ENCODE data around the gene FOXK2.
A peak's percentile ranks its signal among the peaks of the same experiment; 100 is the strongest.

FOXK2 gene

GRCh38 chr17:82592767-82593589 lies 73.4 kb downstream of the FOXK2 start:
- peak; percentile 91 for DNase-seq

- no peak for DNase-seq
Measured at GRCh38 chr17:82593590-82594087, 74.1 kb downstream of the FOXK2 start.

- no peak for DNase-seq
Measured at GRCh38 chr17:82594571-82594970, 75.0 kb downstream of the FOXK2 start.

DNA sequence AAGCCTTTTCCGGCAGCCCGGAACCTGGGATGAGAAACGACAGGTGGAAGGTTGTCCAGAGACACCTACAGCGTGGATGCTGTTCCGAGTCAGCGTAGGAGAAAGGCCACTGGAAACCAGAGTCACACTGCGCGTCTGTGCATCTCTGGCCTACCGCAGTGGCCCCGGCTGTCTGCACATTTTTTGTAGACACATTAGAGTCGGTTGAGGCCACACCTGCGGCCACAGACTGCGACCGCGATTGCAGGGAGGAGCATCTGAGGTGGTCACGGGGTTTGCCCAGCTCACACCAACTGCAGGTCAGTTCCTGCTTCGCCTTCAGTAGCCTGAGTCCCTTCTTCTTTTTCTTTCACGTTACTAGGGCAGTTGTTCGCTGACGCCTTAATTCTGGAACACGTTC lies 76.4 kb downstream of the FOXK2 start:
- no peak for DNase-seq

GRCh38 chr17:82596296-82596695 lies 76.8 kb downstream of the FOXK2 start:
- DNase-seq = no peak

DNA sequence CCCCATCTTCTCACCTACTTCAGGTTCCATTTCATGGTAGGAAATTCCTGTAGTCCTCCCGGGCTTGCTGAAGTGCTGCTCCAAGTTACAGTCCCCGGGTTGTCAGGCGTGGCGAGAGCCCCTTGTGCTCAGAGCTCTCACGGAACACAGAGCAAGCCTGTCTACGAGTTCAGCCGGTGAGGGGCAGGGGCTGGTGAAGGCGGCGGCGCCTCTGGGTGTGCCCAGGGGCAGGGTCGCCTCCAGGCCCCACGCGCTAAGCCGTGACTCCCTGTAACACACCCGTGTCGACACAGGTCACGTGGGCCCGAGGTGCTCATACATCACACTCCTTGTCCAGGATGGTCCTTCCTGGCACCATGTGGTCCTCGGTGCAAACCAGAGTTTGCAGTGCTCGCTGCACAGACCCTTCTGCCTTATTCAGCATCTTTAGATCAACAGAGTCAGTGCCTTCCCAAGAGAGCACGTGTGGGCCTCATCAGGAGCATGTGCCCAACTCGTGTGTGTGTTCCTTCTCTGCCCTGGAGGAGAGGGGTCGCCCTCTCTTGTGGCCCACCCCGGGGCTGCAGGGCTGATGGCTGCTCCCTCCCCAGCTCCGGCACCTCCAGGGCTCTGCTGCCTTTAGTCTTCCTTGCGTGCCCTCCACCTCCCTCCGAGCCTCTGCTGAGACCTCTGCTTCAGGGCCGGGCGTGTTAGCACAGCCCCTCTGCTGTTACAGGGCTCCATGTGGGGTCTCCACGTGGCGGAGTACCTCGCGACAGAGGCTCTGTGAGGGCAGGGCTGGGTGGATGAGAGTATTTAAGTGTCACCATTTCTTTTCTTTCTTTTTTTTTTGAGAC lies 77.5 kb downstream of the FOXK2 start:
- no peak for DNase-seq

DNA sequence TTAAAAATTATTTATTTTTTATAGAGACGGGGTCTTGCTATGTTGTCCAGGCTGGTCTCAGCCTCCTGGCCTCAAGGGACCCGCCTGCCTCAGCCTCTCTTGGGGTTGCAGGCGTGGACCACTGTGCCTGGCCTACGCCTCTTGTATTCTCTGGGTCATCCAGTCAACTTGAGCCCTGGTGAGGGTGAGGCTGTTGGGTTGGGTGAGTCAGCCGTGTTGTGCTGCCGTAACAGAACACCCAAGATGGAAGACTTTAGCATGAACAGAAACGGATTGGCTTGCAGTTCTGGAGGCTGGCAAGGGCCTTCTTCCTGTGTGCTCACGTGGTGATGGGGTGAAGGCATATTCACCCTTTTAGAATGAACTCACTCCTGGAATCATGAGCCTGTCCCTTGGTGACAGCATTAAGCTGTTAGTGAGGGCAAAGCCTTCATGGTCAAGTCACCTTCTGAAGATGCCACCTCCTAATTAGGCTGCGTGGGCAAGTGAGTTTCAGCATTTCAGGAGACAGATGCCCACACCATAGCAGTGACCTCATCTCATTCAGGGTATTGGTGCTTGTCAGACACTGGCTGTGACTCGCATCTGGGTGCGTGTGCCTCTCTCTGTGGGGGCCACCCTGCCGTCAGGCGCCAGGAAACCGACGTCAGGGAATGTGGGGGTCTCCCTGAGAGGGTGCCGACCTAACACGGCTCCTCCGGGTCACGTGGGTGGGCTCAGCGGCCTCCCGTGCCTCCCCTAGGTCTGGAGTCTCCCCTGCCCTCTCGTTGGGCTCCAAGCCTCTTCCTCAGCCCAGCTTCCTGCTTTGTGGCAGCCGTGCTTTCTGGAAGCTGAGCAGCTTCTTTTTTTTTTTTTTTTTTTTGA lies 79.0 kb downstream of the FOXK2 start:
- DNase-seq = no peak

DNA sequence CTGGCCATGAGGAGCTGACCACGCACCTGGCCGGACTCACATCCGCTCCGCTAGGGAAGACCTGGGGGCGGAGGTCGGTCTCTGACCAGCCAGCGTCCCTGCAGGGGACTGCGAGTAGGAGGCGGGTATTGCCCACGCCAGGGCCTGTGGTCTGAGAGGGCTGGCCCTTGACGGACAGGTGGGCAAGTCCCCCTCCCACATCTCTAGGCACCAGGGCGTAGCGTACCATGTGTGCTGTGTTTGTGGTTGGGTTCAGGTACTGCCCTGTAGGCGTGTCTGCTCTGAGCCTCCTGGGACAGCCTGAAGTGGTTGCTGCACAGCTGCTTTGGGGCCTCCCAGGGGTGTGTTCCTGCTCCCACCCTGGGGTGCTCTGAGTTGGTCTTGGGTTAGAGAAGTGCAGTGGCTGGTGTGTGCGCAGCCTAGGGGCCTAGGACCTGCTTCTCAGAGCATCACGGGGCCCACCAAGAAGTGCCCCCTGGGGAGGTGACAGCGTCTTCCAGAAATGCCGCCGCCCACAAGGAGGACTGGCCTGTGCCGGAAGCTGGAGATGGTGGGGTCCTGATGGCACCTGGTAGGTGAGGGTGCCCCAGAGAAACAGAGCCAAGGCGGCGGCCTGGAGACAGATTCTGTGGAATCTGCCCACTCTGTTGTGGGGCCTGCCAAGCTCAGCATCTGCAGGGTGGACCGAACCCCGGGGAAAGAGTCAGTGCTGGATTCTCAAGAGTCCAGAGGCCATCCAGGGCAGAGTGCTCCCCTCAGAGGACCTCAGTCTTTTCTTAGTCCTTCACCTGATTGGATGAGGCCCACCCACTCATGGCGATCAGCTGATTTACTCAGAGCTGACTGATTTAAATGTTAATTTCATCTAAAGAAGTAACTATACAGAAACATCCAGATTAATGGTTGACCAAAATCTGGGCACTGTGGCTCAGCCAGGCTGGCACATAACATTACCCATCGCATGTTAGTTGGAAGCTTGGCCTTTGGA lies 80.4 kb downstream of the FOXK2 start:
- no peak for DNase-seq

GRCh38 chr17:82600731-82601446 lies 81.4 kb downstream of the FOXK2 start:
- DNase-seq = no peak

GRCh38 chr17:82601447-82602000 lies 82.0 kb downstream of the FOXK2 start:
- no peak for DNase-seq

GRCh38 chr17:82602487-82602886 lies 83.0 kb downstream of the FOXK2 start:
- no peak for DNase-seq

DNA sequence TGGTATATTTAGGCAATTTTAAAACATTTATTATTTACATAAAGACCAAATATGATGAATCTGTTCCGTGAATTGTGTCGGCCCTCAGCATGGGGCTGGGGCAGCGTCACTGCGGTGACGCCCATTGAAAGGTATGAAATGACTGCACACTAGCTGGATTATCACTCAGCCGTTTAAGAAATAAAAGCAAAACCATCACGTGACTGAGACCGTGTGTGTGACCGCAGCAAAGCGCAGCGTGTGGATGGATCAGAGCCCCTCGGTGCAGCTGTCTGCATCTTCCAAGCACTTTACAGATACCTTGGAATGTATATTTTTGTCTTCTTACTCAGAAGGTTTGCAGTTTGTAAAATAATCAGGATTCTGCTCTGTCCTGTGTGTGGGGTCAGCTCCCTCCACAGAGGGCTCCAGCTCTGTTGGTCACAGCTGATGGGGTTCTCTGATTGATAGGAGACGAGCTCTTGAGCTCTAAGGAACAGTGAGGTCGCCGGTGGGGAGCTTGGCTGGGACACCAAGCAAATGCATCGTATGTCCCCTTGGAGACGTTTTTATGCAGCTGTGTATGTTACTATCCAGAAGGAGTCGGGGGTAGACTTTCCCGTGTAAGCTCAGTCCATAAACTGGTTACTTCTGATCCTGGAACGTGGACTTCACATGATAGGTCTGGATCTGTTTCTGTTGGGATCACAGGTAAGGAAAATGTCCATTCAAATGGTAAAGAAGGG lies 83.6 kb downstream of the FOXK2 start:
- DNase-seq = no peak

GRCh38 chr17:82603981-82604448 lies 84.5 kb downstream of the FOXK2 start:
- peak; percentile 99 for DNase-seq

- DNase-seq = no peak
Measured at GRCh38 chr17:82604532-82604931, 85.0 kb downstream of the FOXK2 start.

DNA sequence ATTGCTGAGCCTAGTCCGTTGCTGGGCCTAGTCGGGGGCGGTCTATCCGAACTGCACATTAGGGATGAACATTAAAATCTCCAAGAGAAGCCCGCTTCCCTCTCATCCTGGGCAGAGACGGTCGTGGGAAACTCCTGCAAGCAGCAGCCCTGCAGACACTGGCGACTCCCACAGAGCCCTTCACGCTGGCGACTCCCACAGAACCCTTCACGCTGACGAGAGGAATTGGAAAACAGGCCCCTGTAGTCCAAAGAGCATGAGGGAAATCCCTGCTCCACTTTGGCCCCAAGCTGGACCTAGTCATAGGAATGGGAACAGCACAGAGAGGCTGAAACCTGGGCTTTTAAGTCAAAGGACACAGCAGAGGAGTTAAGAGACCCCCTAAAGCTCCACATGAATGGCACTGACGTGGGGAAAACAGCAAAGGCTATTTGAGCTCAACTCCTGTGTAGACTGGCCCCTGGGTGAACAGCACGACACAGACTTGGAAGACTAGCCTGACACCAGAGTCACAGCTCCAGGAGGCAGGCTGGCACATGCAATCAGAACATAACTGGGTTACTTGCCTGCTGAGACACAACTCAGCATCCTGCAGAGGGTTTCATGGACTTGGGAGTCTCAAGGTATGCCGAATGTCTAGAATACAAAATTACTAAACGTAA lies 86.5 kb downstream of the FOXK2 start:
- no peak for DNase-seq

DNA sequence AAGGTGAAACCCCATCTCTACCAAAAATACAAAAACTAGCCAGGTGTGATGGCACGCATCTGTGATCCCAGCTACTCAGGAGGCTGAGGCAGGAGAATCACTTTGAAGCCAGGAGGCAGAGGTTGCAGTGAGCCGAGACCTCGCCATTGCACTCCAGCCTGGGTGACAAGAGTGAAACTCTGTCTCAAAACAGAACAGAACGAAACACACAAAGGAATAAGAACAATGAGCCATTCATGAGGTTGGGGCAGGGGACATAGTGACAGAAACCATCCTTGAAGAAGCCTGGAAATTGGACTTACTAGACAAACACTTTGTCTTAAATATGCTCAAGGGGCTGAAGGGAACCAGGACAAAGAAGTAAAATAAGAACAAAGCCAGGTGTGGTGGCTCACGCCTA lies 89.3 kb downstream of the FOXK2 start:
- no peak for DNase-seq

DNA sequence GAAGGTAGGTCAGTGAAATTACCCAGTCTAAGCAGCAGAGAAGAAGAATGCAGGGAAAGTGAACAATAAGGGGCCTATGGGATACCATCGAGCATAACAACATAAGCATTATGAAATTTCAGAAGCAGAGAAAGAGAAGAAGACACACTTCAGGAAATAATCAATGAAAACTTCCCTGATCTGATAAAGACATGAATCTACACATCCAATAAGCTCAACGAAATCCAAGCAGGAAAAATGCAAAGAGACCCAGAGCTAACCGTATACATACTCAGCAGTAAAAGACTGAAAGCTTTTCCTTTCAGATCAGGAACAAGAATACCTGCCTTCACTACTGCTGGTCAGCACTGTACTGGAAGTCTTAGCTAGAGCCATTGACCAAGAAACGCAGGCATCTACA lies 90.1 kb downstream of the FOXK2 start:
- no peak for DNase-seq

DNA sequence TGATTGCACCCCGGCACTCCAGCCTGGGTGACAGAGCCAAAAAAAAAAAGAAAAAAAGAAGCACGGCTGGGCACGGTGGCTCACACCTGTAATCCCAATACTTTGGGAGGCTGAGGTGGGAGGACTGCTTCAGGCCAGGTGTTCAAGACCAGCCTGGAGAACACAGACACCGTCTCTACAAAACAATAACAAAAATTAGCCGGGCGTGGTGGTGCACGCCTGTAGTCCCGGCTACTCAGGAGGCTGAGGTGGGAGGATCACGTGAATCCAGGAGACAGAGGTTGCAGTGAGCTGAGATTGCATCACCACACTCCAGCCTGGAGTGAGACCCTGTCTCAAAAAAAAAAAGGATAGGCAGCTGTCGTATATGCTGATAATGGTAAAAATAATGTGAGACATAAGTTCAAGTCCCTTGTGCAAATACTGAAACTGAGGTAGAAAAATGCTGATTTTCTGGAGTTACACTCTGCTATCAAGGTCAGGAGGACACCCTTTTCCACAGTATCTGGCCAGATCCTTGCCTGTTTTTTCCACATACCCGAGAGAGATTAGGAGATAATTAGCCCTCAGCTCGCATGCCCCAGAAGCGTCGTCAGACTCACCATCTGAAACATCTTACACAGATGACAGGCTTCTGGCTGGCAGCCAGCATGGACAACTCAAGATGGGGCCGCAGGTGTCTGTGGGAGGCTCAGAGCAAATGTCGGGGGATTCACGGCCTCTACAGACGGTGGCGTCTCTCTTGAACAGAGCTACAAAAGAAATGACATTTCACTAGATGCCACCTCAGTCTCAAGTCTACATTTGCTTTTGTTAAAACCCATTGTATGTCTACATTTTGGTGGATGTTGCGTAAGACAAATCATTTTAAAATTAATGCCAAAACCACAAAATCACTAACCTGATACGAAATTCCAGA lies 91.9 kb downstream of the FOXK2 start:
- peak; percentile 37 for DNase-seq

Measured in OCI-M1 (cell line).